HG03280 (cell line): Measurements from ENCODE around the gene CAP2.
"Not testable (repeated sequence)": the region's sequence is repeated elsewhere in the genome, so short reads cannot be mapped to it uniquely, and the experiment has no call there.

Experiments
- ATAC-seq: cut with Tn5 transposase; IDR thresholded peaks from one replicate; pipeline ENCODE4 v1.9.1; 2021; ENCODE audit warnings: mild to moderate bottlenecking, moderate library complexity; ENCODE audit not compliant: unreplicated experiment

Gene CAP2

GRCh38 chr6:17432356-17432755 lies 39.0 kb downstream of the CAP2 start:
- ATAC-seq, result no peak

GRCh38 chr6:17439243-17439993 lies 46.0 kb downstream of the CAP2 start:
- no peak for ATAC-seq

GRCh38 chr6:17440811-17441210 lies 47.4 kb downstream of the CAP2 start:
- not testable (repeated sequence) for ATAC-seq

- ATAC-seq, result no peak
These were observed 48.8 kb downstream of the CAP2 start for GRCh38 chr6:17442196-17442595.

- no peak for ATAC-seq
These were observed 53.3 kb downstream of the CAP2 start for GRCh38 chr6:17446713-17447112.

GRCh38 chr6:17448165-17448564 lies 54.8 kb downstream of the CAP2 start:
- ATAC-seq, result no peak

- no peak for ATAC-seq
These were observed 57.0 kb downstream of the CAP2 start for GRCh38 chr6:17450397-17450796.

GRCh38 chr6:17450832-17451231 lies 57.4 kb downstream of the CAP2 start:
- no peak for ATAC-seq

- ATAC-seq, result no peak
These were observed 58.7 kb downstream of the CAP2 start for GRCh38 chr6:17452096-17452495.

GRCh38 chr6:17454316-17455005 lies 61.1 kb downstream of the CAP2 start:
- ATAC-seq, result no peak

GRCh38 chr6:17455919-17456318 lies 62.5 kb downstream of the CAP2 start:
- ATAC-seq, result no peak

- ATAC-seq, result no peak
These were observed 63.3 kb downstream of the CAP2 start for GRCh38 chr6:17456711-17457110.

GRCh38 chr6:17457405-17457804 lies 64.0 kb downstream of the CAP2 start:
- no peak for ATAC-seq

- no peak for ATAC-seq
These were observed 64.6 kb downstream of the CAP2 start for GRCh38 chr6:17457956-17458355.

GRCh38 chr6:17458966-17459365 lies 65.6 kb downstream of the CAP2 start:
- no peak for ATAC-seq

GRCh38 chr6:17460862-17461261 lies 67.5 kb downstream of the CAP2 start:
- ATAC-seq, result no peak

GRCh38 chr6:17466147-17466546 lies 72.8 kb downstream of the CAP2 start:
- ATAC-seq, result no peak

- ATAC-seq, result no peak
These were observed 73.3 kb downstream of the CAP2 start for GRCh38 chr6:17466707-17467106.

GRCh38 chr6:17469006-17469832 lies 75.8 kb downstream of the CAP2 start:
- ATAC-seq, result no peak

GRCh38 chr6:17470202-17470937 lies 77.0 kb downstream of the CAP2 start:
- ATAC-seq, result no peak

GRCh38 chr6:17470938-17471327 lies 77.5 kb downstream of the CAP2 start:
- ATAC-seq, result no peak
